ENCODE measurements around the gene UTY. TPM values are rescaled to one million over a fixed set of nuclear protein-coding genes. Genes with fewer than 3 reads are reported as not detected.

The UTY gene
- total RNA-seq, 3 donors from 2014 or later = 32.5 to 35.4 TPM; not detected in 1

GRCh38 chrY:13345549-13345948, 134.3 kb downstream of the UTY start:
- no peaks in the 10 kb centered on the region for H3K9me3 ChIP-seq

GRCh38 chrY:13343307-13343946, 136.4 kb downstream of the UTY start:
- no peak for ATAC-seq
- peak in 2 of 3 donors; percentile 70 to 80 for DNase-seq

More at GRCh38 chrY:13345549-13345948, 134.3 kb downstream of the UTY start:
- ATAC-seq = no peak
- Histone ChIP-seq H3K4me1 (ENCODE audit: low read depth) (no peaks in the 10 kb centered on the region), H3K36me3 (ENCODE audit: low read depth) (no peaks in the 10 kb centered on the region), H3K4me3 (no peak overlapping the region)
- DNase-seq = no peak
- no peak for TF ChIP-seq CTCF (IDR thresholded peaks at IDR 0.05)
- intact Hi-C loops (cut with DNase I, micrococcal nuclease) = no loop called here

GRCh38 chrY:13339939-13340338, 139.9 kb downstream of the UTY start:
- intact Hi-C loops (cut with DNase I, micrococcal nuclease) = no loop called here
- no peaks in the 10 kb centered on the region for H3K9me3 ChIP-seq
- no peak for ATAC-seq
- no peak for TF ChIP-seq CTCF (IDR thresholded peaks at IDR 0.05)
- DNase-seq = no peak
- H3K4me1 ChIP-seq (ENCODE audit: low read depth) = no peaks in the 10 kb centered on the region
- H3K36me3 ChIP-seq (ENCODE audit: low read depth) = no peaks in the 10 kb centered on the region
- no peak overlapping the region for H3K4me3 ChIP-seq

More at GRCh38 chrY:13343307-13343946, 136.4 kb downstream of the UTY start:
- H3K36me3 ChIP-seq (ENCODE audit: low read depth) = no peaks in the 10 kb centered on the region
- peak; percentile 20 for TF ChIP-seq CTCF (IDR thresholded peaks at IDR 0.05)
- intact Hi-C loops (cut with DNase I, micrococcal nuclease) = no loop called here
- no peak overlapping the region for H3K4me3 ChIP-seq
- H3K9me3 ChIP-seq = no peaks in the 10 kb centered on the region
- H3K4me1 ChIP-seq (ENCODE audit: low read depth) = no peaks in the 10 kb centered on the region

GRCh38 chrY:13339381-13339780, 140.5 kb downstream of the UTY start:
- Histone ChIP-seq H3K4me1 (ENCODE audit: low read depth) (no peaks in the 10 kb centered on the region), H3K36me3 (ENCODE audit: low read depth) (no peaks in the 10 kb centered on the region), H3K9me3 (no peaks in the 10 kb centered on the region), H3K4me3 (no peak overlapping the region)
- no peak for ATAC-seq
- DNase-seq = no peak
- TF ChIP-seq CTCF (IDR thresholded peaks at IDR 0.05) = no peak
- intact Hi-C loops (cut with DNase I, micrococcal nuclease) = no loop called here

DNA sequence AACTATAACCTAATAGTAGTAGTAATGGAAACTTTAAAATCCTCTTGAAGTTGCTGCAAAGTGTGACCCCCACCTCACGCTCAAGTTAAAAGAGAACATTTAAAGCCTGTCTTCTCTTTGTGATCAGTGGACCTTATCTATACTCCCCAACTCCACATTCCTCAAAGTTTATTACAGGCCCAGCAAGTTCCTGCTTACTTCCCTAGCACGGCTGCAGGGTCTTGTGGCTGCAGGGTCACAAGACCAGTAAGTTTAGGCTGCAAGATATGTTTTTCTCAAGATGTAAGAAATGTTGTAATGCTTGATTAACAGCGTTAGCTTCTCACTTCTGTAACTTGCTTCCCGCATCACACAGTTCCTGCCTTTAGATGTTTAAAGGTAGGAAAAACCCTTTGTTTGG, 141.1 kb downstream of the UTY start:
- no peak for ATAC-seq
- no peak for TF ChIP-seq CTCF (IDR thresholded peaks at IDR 0.05)
- Histone ChIP-seq H3K36me3 (ENCODE audit: low read depth) (no peaks in the 10 kb centered on the region), H3K9me3 (no peaks in the 10 kb centered on the region), H3K4me3 (no peak overlapping the region), H3K4me1 (ENCODE audit: low read depth) (no peaks in the 10 kb centered on the region)
- no peak for DNase-seq
- intact Hi-C loops (cut with DNase I, micrococcal nuclease) = no loop called here

- no peaks in the 10 kb centered on the region for H3K4me1 ChIP-seq (ENCODE audit: low read depth)
- H3K36me3 ChIP-seq (ENCODE audit: low read depth) = no peaks in the 10 kb centered on the region
- H3K9me3 ChIP-seq = no peaks in the 10 kb centered on the region
- no peak for TF ChIP-seq CTCF (IDR thresholded peaks at IDR 0.05)
- intact Hi-C loops (cut with DNase I, micrococcal nuclease) = no loop called here
- DNase-seq (no peak), ATAC-seq (no peak)
- no peak overlapping the region for H3K4me3 ChIP-seq
Measured at GRCh38 chrY:13337934-13338333, 141.9 kb downstream of the UTY start.

All from mucosa of descending colon (tissue), 3 donors.